Esophagus muscularis mucosa (tissue), 4 donors: Measurements from ENCODE around the gene MSANTD1. TPM values are rescaled to one million over a fixed set of nuclear protein-coding genes. Genes with fewer than 3 reads are reported as not detected.

Source experiments
- DNase-seq: peaks from one replicate; pipeline ENCODE4 v3.0.0-alpha.2; 2017; ENCODE audit errors: extremely low spot score
- H3K27ac ChIP-seq, 4 donors: fragments of 200-600 bp; sonication (generic); replicated peaks in 1 of 4; 1 replicate in 3 of 4; 2 replicates in 1 of 4; pipeline ENCODE4 v1.5.1; 2016 to 2019; ENCODE audit warnings: mild to moderate bottlenecking in 1 of 4
- H3K27me3 ChIP-seq, 4 donors: fragments of 200-600 bp; sonication (generic); one replicate each; pipeline versions ENCODE4 v1.5.1 to v1.6.0; 2016 to 2019
- H3K36me3 ChIP-seq, 4 donors: fragments of 200-600 bp; sonication (generic); one replicate each; pipeline ENCODE4 v1.5.1; 2016 to 2019
- H3K4me1 ChIP-seq, 4 donors: fragments of 200-600 bp; sonication (generic); one replicate each; pipeline ENCODE4 v1.5.1; 2016 to 2019
- H3K4me3 ChIP-seq, 4 donors: fragments of 200-600 bp; sonication (generic); 1 replicate in 2 of 4; 2 replicates in 2 of 4; pipeline ENCODE4 v1.5.1; 2016 to 2019; ENCODE audit warnings: mild to moderate bottlenecking in 4 of 4, moderate library complexity in 1 of 4
- H3K9me3 ChIP-seq, 4 donors: fragments of 200-600 bp; sonication (generic); 1 replicate in 3 of 4; 2 replicates in 1 of 4; pipeline ENCODE4 v1.5.1; 2016 to 2019
- CTCF ChIP-seq, 3 experiments: fragments of 200-600 bp in 2 of 3; fragments of 450-650 bp in 1 of 3; sonication (generic) in 2 of 3; IDR thresholded peaks; one replicate each; pipeline ENCODE4 v1.5.1; 2017 to 2019; ENCODE audit warnings: antibody characterized with exemption in 3 of 3, mild to moderate bottlenecking in 2 of 3, moderate library complexity in 1 of 3
- EP300 ChIP-seq: sonication (generic); formaldehyde crosslinking; IDR thresholded peaks from one replicate; pipeline ENCODE4 v1.6.1; 2017; ENCODE audit warnings: antibody characterized with exemption
- POLR2A ChIP-seq: fragments of 450-650 bp; IDR thresholded peaks from one replicate; pipeline ENCODE4 v1.6.1; 2017; ENCODE audit warnings: antibody characterized with exemption, moderate library complexity, mild to moderate bottlenecking, low read depth
- POLR2AphosphoS5 ChIP-seq, 2 donors: sonication (generic); formaldehyde crosslinking; IDR thresholded peaks; one replicate each; pipeline ENCODE4 v1.6.1; 2017; ENCODE audit warnings: antibody characterized with exemption in 2 of 2
- WGBS: methylation state at CpG from one replicate; pipeline ENCODE4 v1.1.5; 2018; 5-methylcytosine and 5-hydroxymethylcytosine counted together
- intact Hi-C: fragments of 100-400 bp; cut with DNase I; formaldehyde crosslinking; loops from one replicate; pipeline ENCODE4 v1.15.1; 2023
- total RNA-seq, 4 donors: library from RNA; depleted of rRNA; stranded (reverse); fragments of >200 nt; gene quantifications; one replicate each; pipeline versions ENCODE4 v1.1.0 to v1.2.1, GENCODE V29; 2016

Gene MSANTD1
- under 1 TPM; 0.06 to 0.83 (median 0.40) TPM for total RNA-seq

GRCh38 chr4:3248811-3249661 is at the start of gene MSANTD1:
Gene MSANTD1, plus strand, starts transcription at chr4:3249159. Its CDS starts 64 bp downstream, at chr4:3249223.
- intact Hi-C loops: no loop called here
- TF ChIP-seq EP300 (no peak), POLR2A (no peak), CTCF (IDR thresholded peaks at IDR 0.05) (no peak), POLR2AphosphoS5 (IDR thresholded peaks at IDR 0.05) (no peak)

GRCh38 chr4:3199653-3200422 is 49.1 kb upstream of the MSANTD1 start:
- no peaks in the 10 kb centered on the region for H3K9me3 ChIP-seq
- H3K27ac ChIP-seq: peak overlapping the region; percentile 6 to 86 (median 54)
- peaks cover 0 to 70% (median 52%) of the 10 kb centered on the region in 4 donors for H3K36me3 ChIP-seq
- H3K27me3 ChIP-seq: no peaks in the 10 kb centered on the region
- TF ChIP-seq POLR2A (no peak), POLR2AphosphoS5 (IDR thresholded peaks at IDR 0.05) (peak in 1 of 2 donors; percentile 54), CTCF (IDR thresholded peaks at IDR 0.05) (no peak)
- no peak for DNase-seq
- 92% methylated on average over 17 of the region's 17 CpGs for WGBS
- H3K4me1 ChIP-seq: peaks cover 14 to 60% (median 44%) of the 10 kb centered on the region in 4 donors
- H3K4me3 ChIP-seq: no peak overlapping the region
- intact Hi-C loops: loop anchor here (5.0 to 10.0 kb wide), 2 partner anchors 92 to 95 kb away; partner anchors contain the start of gene RGS12

More at GRCh38 chr4:3248811-3249661, at the start of gene MSANTD1:
- no peak within 1 kb of the TSS for H3K27ac ChIP-seq
- H3K4me3 ChIP-seq: no peak within 1 kb of the TSS
- DNase-seq: no peak
- H3K36me3 ChIP-seq: peaks cover 0 to 10% (median 4%) of the 10 kb centered on the region in 4 donors
- no peaks in the 10 kb centered on the region for H3K9me3 ChIP-seq
- H3K27me3 ChIP-seq: no peaks in the 10 kb centered on the region
- no peaks in the 10 kb centered on the region for H3K4me1 ChIP-seq
- WGBS: 86% methylated on average over 51 of the region's 72 CpGs

- peak overlapping the region; percentile 36 to 86 (median 72) for H3K27ac ChIP-seq
- 82% methylated on average over 8 of the region's 8 CpGs for WGBS
- no peaks in the 10 kb centered on the region for H3K9me3 ChIP-seq
- peaks cover 0 to 64% (median 44%) of the 10 kb centered on the region in 4 donors for H3K36me3 ChIP-seq
- TF ChIP-seq POLR2A (no peak), EP300 (no peak), POLR2AphosphoS5 (IDR thresholded peaks at IDR 0.05) (no peak), CTCF (IDR thresholded peaks at IDR 0.05) (no peak)
- H3K27me3 ChIP-seq: no peaks in the 10 kb centered on the region
- no peak for DNase-seq
- H3K4me1 ChIP-seq: peaks cover 14 to 64% (median 47%) of the 10 kb centered on the region in 4 donors
- no peak overlapping the region for H3K4me3 ChIP-seq
- intact Hi-C loops: loop anchor here (5.0 to 10.0 kb wide), 2 partner anchors 92 to 96 kb away; partner anchors contain the start of gene RGS12
Observed at GRCh38 chr4:3200423-3201090, 48.4 kb upstream of the MSANTD1 start.
